ENCODE results near the gene KRIT1. TPM values are rescaled to one million over a fixed set of nuclear protein-coding genes. Genes with fewer than 3 reads are reported as not detected.
"Not testable (repeated sequence)": the region's sequence is repeated elsewhere in the genome, so short reads cannot be mapped to it uniquely, and the experiment has no call there.

The KRIT1 gene
- total RNA-seq, 1 donor from 2014 or later, result 52.9 TPM

GRCh38 chr7:92178928-92179924, 66.5 kb downstream of the KRIT1 start, which contains the start of gene LRRD1:
TSS of gene LRRD1 (minus strand) at chr7:92179142. CDS start at chr7:92165202, 13,940 bp downstream.
- no peaks in the 10 kb centered on the region for H3K36me3 ChIP-seq (ENCODE audit: control insufficient read depth, insufficient read depth, low read length)

GRCh38 chr7:92177362-92177761, 68.4 kb downstream of the KRIT1 start:
- peak; percentile 25 for DNase-seq (ENCODE audit: low read depth)
- no peaks in the 10 kb centered on the region for H3K36me3 ChIP-seq (ENCODE audit: control insufficient read depth, insufficient read depth, low read length)
- no peak overlapping the region for H3K4me3 ChIP-seq (ENCODE audit: low read depth, low read length)
- TF ChIP-seq CTCF (IDR thresholded peaks at IDR 0.05; ENCODE audit: insufficient read depth, low read length, poor library complexity, severe bottlenecking), result no peak
- no peaks in the 10 kb centered on the region for H3K27me3 ChIP-seq (ENCODE audit: control insufficient read depth, insufficient read depth, low read length)

More at GRCh38 chr7:92178928-92179924, 66.5 kb downstream of the KRIT1 start, which contains the start of gene LRRD1:
- H3K27me3 ChIP-seq (ENCODE audit: control insufficient read depth, insufficient read depth, low read length), result no peaks in the 10 kb centered on the region
- peak; percentile 95 for TF ChIP-seq CTCF (IDR thresholded peaks at IDR 0.05; ENCODE audit: insufficient read depth, low read length, poor library complexity, severe bottlenecking)
- peak within 1 kb of the TSS; percentile 41 for H3K4me3 ChIP-seq (ENCODE audit: low read depth, low read length)
- DNase-seq (ENCODE audit: low read depth), result peak; percentile 37

- H3K4me3 ChIP-seq (ENCODE audit: low read depth, low read length); H3K36me3 ChIP-seq (ENCODE audit: control insufficient read depth, insufficient read depth, low read length); H3K27me3 ChIP-seq (ENCODE audit: control insufficient read depth, insufficient read depth, low read length); DNase-seq (ENCODE audit: low read depth): not testable (repeated sequence)
Measured at GRCh38 chr7:92169529-92169928, 76.2 kb downstream of the KRIT1 start.

- DNase-seq (ENCODE audit: low read depth), result no peak
Measured at GRCh38 chr7:92161271-92161670, 84.4 kb downstream of the KRIT1 start.

GRCh38 chr7:92158660-92159575, 86.8 kb downstream of the KRIT1 start:
- no peaks in the 10 kb centered on the region for H3K36me3 ChIP-seq (ENCODE audit: control insufficient read depth, insufficient read depth, low read length)
- H3K27me3 ChIP-seq (ENCODE audit: control insufficient read depth, insufficient read depth, low read length), result no peaks in the 10 kb centered on the region
- TF ChIP-seq CTCF (IDR thresholded peaks at IDR 0.05; ENCODE audit: insufficient read depth, low read length, poor library complexity, severe bottlenecking), result no peak
- DNase-seq (ENCODE audit: low read depth), result no peak
- H3K4me3 ChIP-seq (ENCODE audit: low read depth, low read length), result no peak overlapping the region

More at GRCh38 chr7:92161271-92161670, 84.4 kb downstream of the KRIT1 start:
- no peak for TF ChIP-seq CTCF (IDR thresholded peaks at IDR 0.05; ENCODE audit: insufficient read depth, low read length, poor library complexity, severe bottlenecking)
- H3K27me3 ChIP-seq (ENCODE audit: control insufficient read depth, insufficient read depth, low read length), result no peaks in the 10 kb centered on the region
- H3K36me3 ChIP-seq (ENCODE audit: control insufficient read depth, insufficient read depth, low read length), result no peaks in the 10 kb centered on the region
- no peak overlapping the region for H3K4me3 ChIP-seq (ENCODE audit: low read depth, low read length)

GRCh38 chr7:92156990-92157389, 88.7 kb downstream of the KRIT1 start:
- Histone ChIP-seq H3K4me3 (ENCODE audit: low read depth, low read length) (no peak overlapping the region), H3K36me3 (ENCODE audit: control insufficient read depth, insufficient read depth, low read length) (no peaks in the 10 kb centered on the region), H3K27me3 (ENCODE audit: control insufficient read depth, insufficient read depth, low read length) (no peaks in the 10 kb centered on the region)
- no peak for TF ChIP-seq CTCF (IDR thresholded peaks at IDR 0.05; ENCODE audit: insufficient read depth, low read length, poor library complexity, severe bottlenecking)
- DNase-seq (ENCODE audit: low read depth), result no peak
